Measurements from ENCODE around the gene TRMT112. TPM values are rescaled to one million over a fixed set of nuclear protein-coding genes. Genes with fewer than 3 reads are reported as not detected.

The TRMT112 gene
- total RNA-seq, 6 experiments from 2014 or later, result 246 to 269 (median 261) TPM

- TF ChIP-seq CTCF (IDR thresholded peaks at IDR 0.05), result no peak
- no peaks in the 10 kb centered on the region for H3K36me3 Mint-ChIP-seq (ENCODE audit: low read depth)
- DNase-seq, result no peak
- H3K4me1 Mint-ChIP-seq (ENCODE audit: low read depth), result peaks cover 16% of the 10 kb centered on the region
- H3K9me3 Mint-ChIP-seq, result no peaks in the 10 kb centered on the region
- H3K4me3 Mint-ChIP-seq, result no peak overlapping the region
- peaks cover 15% of the 10 kb centered on the region for H3K27me3 Mint-ChIP-seq (ENCODE audit: insufficient read depth)
- H3K27ac Mint-ChIP-seq, result no peak overlapping the region
Observed at GRCh38 chr11:64287676-64288352, 29.5 kb downstream of the TRMT112 start.

GRCh38 chr11:64286801-64287159 is 30.6 kb downstream of the TRMT112 start:
- TF ChIP-seq CTCF (IDR thresholded peaks at IDR 0.05), result no peak
- Mint-ChIP-seq H3K27me3 (ENCODE audit: insufficient read depth) (peaks cover 14% of the 10 kb centered on the region), H3K27ac (peak overlapping the region; percentile 68; the same call in 1 of the 2 replicates), H3K9me3 (no peaks in the 10 kb centered on the region), H3K36me3 (ENCODE audit: low read depth) (no peaks in the 10 kb centered on the region; the same call in 1 of the 2 replicates), H3K4me3 (peak overlapping the region; percentile 83), H3K4me1 (ENCODE audit: low read depth) (peaks cover 16% of the 10 kb centered on the region)
- no peak for DNase-seq

GRCh38 chr11:64285885-64286800 is 31.2 kb downstream of the TRMT112 start:
- peak overlapping the region; percentile 83 for H3K4me3 Mint-ChIP-seq
- peaks cover 6% of the 10 kb centered on the region for H3K36me3 Mint-ChIP-seq (ENCODE audit: low read depth)
- peak overlapping the region; percentile 68 for H3K27ac Mint-ChIP-seq
- H3K27me3 Mint-ChIP-seq (ENCODE audit: insufficient read depth), result peaks cover 15% of the 10 kb centered on the region
- H3K9me3 Mint-ChIP-seq, result no peaks in the 10 kb centered on the region
- peaks cover 21% of the 10 kb centered on the region for H3K4me1 Mint-ChIP-seq (ENCODE audit: low read depth)
- no peak for DNase-seq
- TF ChIP-seq CTCF (IDR thresholded peaks at IDR 0.05), result peak; percentile 40; the same call in 1 of the 2 replicates

- H3K4me1 Mint-ChIP-seq (ENCODE audit: low read depth), result peaks cover 23% of the 10 kb centered on the region
- H3K36me3 Mint-ChIP-seq (ENCODE audit: low read depth), result peaks cover 7% of the 10 kb centered on the region
- no peaks in the 10 kb centered on the region for H3K9me3 Mint-ChIP-seq
- H3K27ac Mint-ChIP-seq, result peak within 1 kb of the TSS; percentile 90
- peak within 1 kb of the TSS; percentile 88 for H3K4me3 Mint-ChIP-seq
- peaks cover 12% of the 10 kb centered on the region for H3K27me3 Mint-ChIP-seq (ENCODE audit: insufficient read depth)
- peak; percentile 48 for DNase-seq
- no peak; the same call in 1 of the 2 replicates for TF ChIP-seq CTCF (IDR thresholded peaks at IDR 0.05)
Observed at GRCh38 chr11:64284962-64285884, 32.1 kb downstream of the TRMT112 start, which contains the start of gene GPR137. TSS of gene GPR137 (plus strand) at chr11:64285848. CDS start at chr11:64286525, 677 bp downstream.

Measured in HFFc6 (cell line).